MM.1S (cell line): Measurements from ENCODE around the gene PCGF6.

Experiments
- EZH2 ChIP-seq: fragments of 300-600 bp; sonication (generic); optimal IDR thresholded peaks from 2 replicates; pipeline ENCODE3; 2017; ENCODE audit warnings: low read depth, mild to moderate bottlenecking, antibody characterized with exemption, low read length, mixed read lengths
- TF ChIP-seq, protein P1 (sequence below): fragments of 300-600 bp; sonication (generic); IDR thresholded peaks from 2 replicates; pipeline ENCODE4 v1.5.1; 2016; ENCODE audit warnings: antibody characterized with exemption, low read length, mixed read lengths

DNA sequence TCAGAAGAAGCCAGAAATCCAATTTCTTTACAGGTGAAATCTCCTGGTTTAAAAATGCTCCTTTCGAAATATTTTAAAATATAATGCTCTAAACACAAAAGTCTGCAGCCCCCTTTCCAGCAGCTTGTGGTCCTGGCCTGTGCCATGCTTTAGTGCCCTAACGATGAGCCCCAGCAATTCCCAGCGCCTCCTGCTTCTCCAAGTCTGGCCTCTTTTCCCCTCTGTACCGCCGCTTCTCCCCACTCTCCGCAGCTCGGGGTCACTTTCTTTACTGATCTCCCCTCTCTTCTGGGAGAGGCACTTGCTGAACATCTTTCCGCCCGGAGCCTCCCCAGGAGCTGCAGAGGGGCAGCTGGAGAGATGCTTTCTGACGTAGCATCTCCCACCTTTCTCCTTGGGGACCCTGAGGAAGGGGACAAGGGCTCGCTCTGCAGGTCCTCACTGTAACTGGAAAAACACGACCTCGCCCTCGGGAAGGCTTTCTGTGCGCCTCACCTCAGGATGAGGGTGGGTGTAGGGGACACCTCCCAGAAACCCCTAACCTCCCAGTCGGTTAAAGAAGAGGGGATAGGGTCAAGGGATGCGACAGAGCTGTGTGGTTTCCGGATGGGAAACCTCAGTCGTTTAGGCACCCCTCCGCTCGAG lies 74.6 kb downstream of the PCGF6 start:
- TF ChIP-seq, protein P1, sequence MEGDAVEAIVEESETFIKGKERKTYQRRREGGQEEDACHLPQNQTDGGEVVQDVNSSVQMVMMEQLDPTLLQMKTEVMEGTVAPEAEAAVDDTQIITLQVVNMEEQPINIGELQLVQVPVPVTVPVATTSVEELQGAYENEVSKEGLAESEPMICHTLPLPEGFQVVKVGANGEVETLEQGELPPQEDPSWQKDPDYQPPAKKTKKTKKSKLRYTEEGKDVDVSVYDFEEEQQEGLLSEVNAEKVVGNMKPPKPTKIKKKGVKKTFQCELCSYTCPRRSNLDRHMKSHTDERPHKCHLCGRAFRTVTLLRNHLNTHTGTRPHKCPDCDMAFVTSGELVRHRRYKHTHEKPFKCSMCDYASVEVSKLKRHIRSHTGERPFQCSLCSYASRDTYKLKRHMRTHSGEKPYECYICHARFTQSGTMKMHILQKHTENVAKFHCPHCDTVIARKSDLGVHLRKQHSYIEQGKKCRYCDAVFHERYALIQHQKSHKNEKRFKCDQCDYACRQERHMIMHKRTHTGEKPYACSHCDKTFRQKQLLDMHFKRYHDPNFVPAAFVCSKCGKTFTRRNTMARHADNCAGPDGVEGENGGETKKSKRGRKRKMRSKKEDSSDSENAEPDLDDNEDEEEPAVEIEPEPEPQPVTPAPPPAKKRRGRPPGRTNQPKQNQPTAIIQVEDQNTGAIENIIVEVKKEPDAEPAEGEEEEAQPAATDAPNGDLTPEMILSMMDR: no peak
- no peak for TF ChIP-seq EZH2
